Measurements from ENCODE around the gene TRAPPC3.
"Not testable (repeated sequence)": the region's sequence is repeated elsewhere in the genome, so short reads cannot be mapped to it uniquely, and the experiment has no call there.

Gene TRAPPC3

GRCh38 chr1:36160388-36160948, 11.2 kb upstream of the TRAPPC3 start:
- H3K9me3 Mint-ChIP-seq, result no peaks in the 10 kb centered on the region
- peaks cover 56% of the 10 kb centered on the region for H3K36me3 Mint-ChIP-seq (ENCODE audit: low read depth)
- peak overlapping the region; percentile 83 for H3K4me3 Mint-ChIP-seq
- H3K27me3 Mint-ChIP-seq (ENCODE audit: low read depth), result no peaks in the 10 kb centered on the region
- peak overlapping the region; percentile 93 for H3K27ac Mint-ChIP-seq
- H3K4me1 Mint-ChIP-seq (ENCODE audit: low read depth), result peaks cover 60% of the 10 kb centered on the region
- DNase-seq (ENCODE audit: low spot score), result no peak

- H3K36me3 Mint-ChIP-seq (ENCODE audit: low read depth), result peaks cover 55% of the 10 kb centered on the region
- no peaks in the 10 kb centered on the region for H3K27me3 Mint-ChIP-seq (ENCODE audit: low read depth)
- H3K27ac Mint-ChIP-seq, result peak overlapping the region; percentile 93
- H3K9me3 Mint-ChIP-seq, result no peaks in the 10 kb centered on the region
- peak overlapping the region; percentile 83 for H3K4me3 Mint-ChIP-seq
- peaks cover 60% of the 10 kb centered on the region for H3K4me1 Mint-ChIP-seq (ENCODE audit: low read depth)
- no peak for DNase-seq (ENCODE audit: low spot score)
These were observed 10.5 kb upstream of the TRAPPC3 start for GRCh38 chr1:36159614-36160387.

GRCh38 chr1:36158827-36159252, 9.6 kb upstream of the TRAPPC3 start:
- Mint-ChIP-seq H3K4me3 (peak overlapping the region; percentile 83), H3K4me1 (ENCODE audit: low read depth) (peaks cover 59% of the 10 kb centered on the region), H3K36me3 (ENCODE audit: low read depth) (peaks cover 47% of the 10 kb centered on the region), H3K27ac (peak overlapping the region; percentile 91)
- H3K27me3 Mint-ChIP-seq (ENCODE audit: low read depth); H3K9me3 Mint-ChIP-seq; DNase-seq (ENCODE audit: low spot score): not testable (repeated sequence)

- Mint-ChIP-seq H3K4me3 (peak overlapping the region; percentile 82), H3K27me3 (ENCODE audit: low read depth) (no peaks in the 10 kb centered on the region), H3K36me3 (ENCODE audit: low read depth) (peaks cover 47% of the 10 kb centered on the region), H3K9me3 (no peaks in the 10 kb centered on the region), H3K4me1 (ENCODE audit: low read depth) (peaks cover 61% of the 10 kb centered on the region), H3K27ac (peak overlapping the region; percentile 91)
- DNase-seq (ENCODE audit: low spot score), result no peak
These were observed 8.9 kb upstream of the TRAPPC3 start for GRCh38 chr1:36157973-36158826.

GRCh38 chr1:36157115-36157903, 8.0 kb upstream of the TRAPPC3 start:
- peaks cover 42% of the 10 kb centered on the region for H3K36me3 Mint-ChIP-seq (ENCODE audit: low read depth)
- DNase-seq (ENCODE audit: low spot score), result no peak
- peaks cover 56% of the 10 kb centered on the region for H3K4me1 Mint-ChIP-seq (ENCODE audit: low read depth)

GRCh38 chr1:36156329-36157114, 7.2 kb upstream of the TRAPPC3 start:
- peak; percentile 60 for DNase-seq (ENCODE audit: low spot score)
- peak overlapping the region; percentile 91 for H3K27ac Mint-ChIP-seq
- H3K36me3 Mint-ChIP-seq (ENCODE audit: low read depth), result peaks cover 35% of the 10 kb centered on the region
- no peaks in the 10 kb centered on the region for H3K9me3 Mint-ChIP-seq
- H3K4me1 Mint-ChIP-seq (ENCODE audit: low read depth), result peaks cover 56% of the 10 kb centered on the region
- peak overlapping the region; percentile 82 for H3K4me3 Mint-ChIP-seq
- no peaks in the 10 kb centered on the region for H3K27me3 Mint-ChIP-seq (ENCODE audit: low read depth)

More at GRCh38 chr1:36157115-36157903, 8.0 kb upstream of the TRAPPC3 start:
- H3K4me3 Mint-ChIP-seq, result peak overlapping the region; percentile 82
- peak overlapping the region; percentile 91 for H3K27ac Mint-ChIP-seq
- H3K9me3 Mint-ChIP-seq, result no peaks in the 10 kb centered on the region
- no peaks in the 10 kb centered on the region for H3K27me3 Mint-ChIP-seq (ENCODE audit: low read depth)

GRCh38 chr1:36155408-36156328, 6.4 kb upstream of the TRAPPC3 start, which contains the start of gene MAP7D1:
TSS of gene MAP7D1 (plus strand) at chr1:36156160. CDS start at chr1:36156418, 258 bp downstream.
- H3K27me3 Mint-ChIP-seq (ENCODE audit: low read depth), result no peaks in the 10 kb centered on the region
- peaks cover 29% of the 10 kb centered on the region for H3K36me3 Mint-ChIP-seq (ENCODE audit: low read depth)
- peak within 1 kb of the TSS; percentile 91 for H3K27ac Mint-ChIP-seq
- peak; percentile 82 for DNase-seq (ENCODE audit: low spot score)
- H3K4me3 Mint-ChIP-seq, result peak within 1 kb of the TSS; percentile 87
- H3K9me3 Mint-ChIP-seq, result no peaks in the 10 kb centered on the region
- peaks cover 54% of the 10 kb centered on the region for H3K4me1 Mint-ChIP-seq (ENCODE audit: low read depth)

GRCh38 chr1:36154765-36155407, 5.6 kb upstream of the TRAPPC3 start:
- Mint-ChIP-seq H3K9me3 (no peaks in the 10 kb centered on the region), H3K27me3 (ENCODE audit: low read depth) (no peaks in the 10 kb centered on the region), H3K4me3 (peak overlapping the region; percentile 87), H3K27ac (peak overlapping the region; percentile 75), H3K36me3 (ENCODE audit: low read depth) (peaks cover 24% of the 10 kb centered on the region), H3K4me1 (ENCODE audit: low read depth) (peaks cover 56% of the 10 kb centered on the region)
- DNase-seq (ENCODE audit: low spot score), result no peak

GRCh38 chr1:36154335-36154734, 5.0 kb upstream of the TRAPPC3 start:
- no peak for DNase-seq (ENCODE audit: low spot score)
- Mint-ChIP-seq H3K4me1 (ENCODE audit: low read depth) (peaks cover 53% of the 10 kb centered on the region), H3K27ac (peak overlapping the region; percentile 75), H3K9me3 (no peaks in the 10 kb centered on the region), H3K4me3 (peak overlapping the region; percentile 87), H3K36me3 (ENCODE audit: low read depth) (peaks cover 19% of the 10 kb centered on the region), H3K27me3 (ENCODE audit: low read depth) (no peaks in the 10 kb centered on the region)

- no peaks in the 10 kb centered on the region for H3K27me3 Mint-ChIP-seq (ENCODE audit: low read depth)
- H3K36me3 Mint-ChIP-seq (ENCODE audit: low read depth), result peaks cover 16% of the 10 kb centered on the region
- DNase-seq (ENCODE audit: low spot score), result no peak
- H3K4me3 Mint-ChIP-seq, result peak overlapping the region; percentile 61
- H3K4me1 Mint-ChIP-seq (ENCODE audit: low read depth), result peaks cover 49% of the 10 kb centered on the region
- peak overlapping the region; percentile 62 for H3K27ac Mint-ChIP-seq
- H3K9me3 Mint-ChIP-seq, result no peaks in the 10 kb centered on the region
These were observed 4.2 kb upstream of the TRAPPC3 start for GRCh38 chr1:36153476-36153875.

GRCh38 chr1:36151845-36152203, 2.5 kb upstream of the TRAPPC3 start:
- Mint-ChIP-seq H3K9me3 (no peaks in the 10 kb centered on the region), H3K4me3 (peak overlapping the region; percentile 81), H3K4me1 (ENCODE audit: low read depth) (peaks cover 45% of the 10 kb centered on the region), H3K27ac (peak overlapping the region; percentile 90), H3K36me3 (ENCODE audit: low read depth) (peaks cover 5% of the 10 kb centered on the region), H3K27me3 (ENCODE audit: low read depth) (no peaks in the 10 kb centered on the region)
- peak; percentile 65 for DNase-seq (ENCODE audit: low spot score)

All from T-helper 2 cell treated with Interferon-gamma antibody and Interleukin-4, amounts not matched to agents 5 μg/mL and 100 μg/mL, for 36 hours (primary cell).